Glutamatergic neuron (in vitro differentiated cells): ENCODE data around the gene CXorf58. TPM values are rescaled to one million over a fixed set of nuclear protein-coding genes. Genes with fewer than 3 reads are reported as not detected.

ENCODE experiments used
- DNase-seq: peaks from one replicate; pipeline ENCODE4 v3.0.0; 2022
- H3K27ac Mint-ChIP-seq: one replicate; pipeline ENCODE4 v1.8.0; 2020; ENCODE audit warnings: mild to moderate bottlenecking, mixed read lengths, inconsistent platforms; ENCODE audit not compliant: unreplicated experiment
- H3K27me3 Mint-ChIP-seq: one replicate; pipeline ENCODE4 v1.8.0; 2020; ENCODE audit warnings: mild to moderate bottlenecking, moderate library complexity, mixed read lengths, inconsistent platforms; ENCODE audit not compliant: unreplicated experiment
- H3K36me3 Mint-ChIP-seq: one replicate; pipeline ENCODE4 v1.8.0; 2020; ENCODE audit warnings: mild to moderate bottlenecking, mixed read lengths, inconsistent platforms; ENCODE audit not compliant: unreplicated experiment
- H3K4me1 Mint-ChIP-seq: one replicate; pipeline ENCODE4 v1.8.0; 2020; ENCODE audit warnings: mild to moderate bottlenecking, low read depth, mixed read lengths, inconsistent platforms; ENCODE audit not compliant: unreplicated experiment
- H3K4me3 Mint-ChIP-seq: one replicate; pipeline ENCODE4 v1.8.0; 2020; ENCODE audit warnings: mild to moderate bottlenecking, mixed read lengths, inconsistent platforms; ENCODE audit not compliant: unreplicated experiment
- H3K9me3 Mint-ChIP-seq: one replicate; pipeline ENCODE4 v1.8.0; 2020; ENCODE audit warnings: mild to moderate bottlenecking, moderate library complexity, mixed read lengths, inconsistent platforms; ENCODE audit not compliant: unreplicated experiment
- CTCF ChIP-seq: fragments of 200-600 bp; sonication (generic); IDR thresholded peaks from one replicate; pipeline ENCODE4 v1.5.0; 2021; ENCODE audit not compliant: partially characterized antibody, unreplicated experiment
- total RNA-seq: library from RNA; stranded (reverse); fragmentation: NEBNext Ultra II Directional; extraction: Animal tissue kit (Norgen Biotek cat#: 25700); gene quantifications from one replicate; pipeline ENCODE4 v1.2.1, GENCODE V29; 2021; ENCODE audit not compliant: unreplicated experiment

The CXorf58 gene
- total RNA-seq, 1 donor from 2014 or later, result not detected

GRCh38 chrX:23901060-23901459, 6.7 kb upstream of the CXorf58 start:
- no peaks in the 10 kb centered on the region for H3K27me3 Mint-ChIP-seq
- no peak for DNase-seq
- no peaks in the 10 kb centered on the region for H3K36me3 Mint-ChIP-seq
- no peaks in the 10 kb centered on the region for H3K4me1 Mint-ChIP-seq
- no peak overlapping the region for H3K27ac Mint-ChIP-seq
- no peak overlapping the region for H3K4me3 Mint-ChIP-seq
- no peak for TF ChIP-seq CTCF
- no peaks in the 10 kb centered on the region for H3K9me3 Mint-ChIP-seq

GRCh38 chrX:23901805-23902204, 6.0 kb upstream of the CXorf58 start:
- no peak for TF ChIP-seq CTCF
- Mint-ChIP-seq H3K36me3 (no peaks in the 10 kb centered on the region), H3K4me1 (no peaks in the 10 kb centered on the region), H3K4me3 (no peak overlapping the region), H3K9me3 (no peaks in the 10 kb centered on the region), H3K27me3 (no peaks in the 10 kb centered on the region), H3K27ac (no peak overlapping the region)
- DNase-seq, result no peak

GRCh38 chrX:23902419-23902818, 5.4 kb upstream of the CXorf58 start:
- Mint-ChIP-seq H3K27me3 (no peaks in the 10 kb centered on the region), H3K4me1 (no peaks in the 10 kb centered on the region), H3K9me3 (no peaks in the 10 kb centered on the region), H3K4me3 (no peak overlapping the region), H3K27ac (no peak overlapping the region), H3K36me3 (no peaks in the 10 kb centered on the region)
- no peak for DNase-seq
- peak; percentile 61 for TF ChIP-seq CTCF

- H3K27ac Mint-ChIP-seq, result no peak overlapping the region
- no peak for TF ChIP-seq CTCF
- H3K4me3 Mint-ChIP-seq, result no peak overlapping the region
- DNase-seq, result no peak
- H3K36me3 Mint-ChIP-seq, result no peaks in the 10 kb centered on the region
- H3K27me3 Mint-ChIP-seq, result peaks cover 4% of the 10 kb centered on the region
- no peaks in the 10 kb centered on the region for H3K4me1 Mint-ChIP-seq
- H3K9me3 Mint-ChIP-seq, result no peaks in the 10 kb centered on the region
Observed at GRCh38 chrX:23904096-23904495, 3.7 kb upstream of the CXorf58 start.

GRCh38 chrX:23907111-23907497, 702 bp upstream of the CXorf58 start:
- H3K27ac Mint-ChIP-seq, result peak overlapping the region; percentile 75
- no peaks in the 10 kb centered on the region for H3K4me1 Mint-ChIP-seq
- TF ChIP-seq CTCF, result no peak
- H3K4me3 Mint-ChIP-seq, result peak overlapping the region; percentile 86
- peak; percentile 14 for DNase-seq
- H3K9me3 Mint-ChIP-seq, result no peaks in the 10 kb centered on the region
- H3K36me3 Mint-ChIP-seq, result no peaks in the 10 kb centered on the region
- peaks cover 4% of the 10 kb centered on the region for H3K27me3 Mint-ChIP-seq
